Keratinocyte (primary cell): ENCODE measurements around the gene RTN4RL2. TPM values are rescaled to one million over a fixed set of nuclear protein-coding genes. Genes with fewer than 3 reads are reported as not detected.

Source experiments
- DNase-seq: peaks from one replicate; pipeline ENCODE4 v3.0.0-alpha.2; 2011; ENCODE audit warnings: low read depth, missing footprints, low spot score
- FAIRE-seq: peaks from 2 replicates; lab custom pipeline; 2011; peaks lifted over from hg19 to GRCh38; lab: Jason Lieb, UNC
- H2AFZ ChIP-seq: 2 replicates; pipeline ENCODE4 v1.6.0; 2012; ENCODE audit warnings: low read length, control low read depth, inconsistent platforms; ENCODE audit not compliant: control insufficient read depth
- H3K27ac ChIP-seq: 2 replicates; pipeline ENCODE4 v1.5.1; 2011; ENCODE audit warnings: low read length; ENCODE audit not compliant: control insufficient read depth, insufficient read depth
- H3K27me3 ChIP-seq: 3 replicates; pipeline ENCODE4 v1.6.0; 2011; ENCODE audit warnings: low read length; ENCODE audit not compliant: control insufficient read depth, insufficient read depth; ENCODE audit errors: extremely low read depth
- H3K36me3 ChIP-seq, 2 experiments: 2 replicates in 1 of 2; 3 replicates in 1 of 2; pipeline ENCODE4 v1.5.1; 2011; ENCODE audit warnings: low read length in 2 of 2, mild to moderate bottlenecking in 1 of 2; ENCODE audit not compliant: control insufficient read depth in 2 of 2, insufficient read depth in 2 of 2; ENCODE audit errors: extremely low read depth in 1 of 2
- H3K4me1 ChIP-seq: 3 replicates; pipeline ENCODE4 v1.5.1; 2011; ENCODE audit warnings: low read length; ENCODE audit not compliant: control insufficient read depth, insufficient read depth; ENCODE audit errors: extremely low read depth
- H3K4me2 ChIP-seq: 3 replicates; pipeline ENCODE4 v1.6.0; 2011; ENCODE audit warnings: low read depth, low read length; ENCODE audit not compliant: control insufficient read depth, insufficient read depth; ENCODE audit errors: extremely low read depth
- H3K4me3 ChIP-seq, 3 experiments: fragments of 200-600 bp in 1 of 3; sonication (generic) in 1 of 3; 2 replicates in 2 of 3; 3 replicates in 1 of 3; pipeline ENCODE4 v1.5.1; 2011 to 2016; ENCODE audit warnings: low read length in 3 of 3, mild to moderate bottlenecking in 3 of 3, control low read depth in 2 of 3, inconsistent platforms in 1 of 3, low read depth in 1 of 3, mixed read lengths in 1 of 3, mixed run types in 1 of 3, moderate library complexity in 1 of 3; ENCODE audit not compliant: control insufficient read depth in 2 of 3, insufficient read depth in 2 of 3; ENCODE audit errors: extremely low read depth in 1 of 3
- H3K79me2 ChIP-seq: 2 replicates; pipeline ENCODE4 v1.6.0; 2012; ENCODE audit warnings: low read length; ENCODE audit not compliant: control insufficient read depth, insufficient read depth
- H3K9ac ChIP-seq: 3 replicates; pipeline ENCODE4 v1.6.0; 2011; ENCODE audit warnings: low read length; ENCODE audit not compliant: control insufficient read depth, insufficient read depth; ENCODE audit errors: extremely low read depth
- H3K9me1 ChIP-seq: 3 replicates; pipeline ENCODE4 v1.6.0; 2011; ENCODE audit warnings: low read length; ENCODE audit not compliant: control insufficient read depth, insufficient read depth; ENCODE audit errors: extremely low read depth
- H3K9me3 ChIP-seq: 2 replicates; pipeline ENCODE4 v1.5.1; 2012; ENCODE audit warnings: low read depth, low read length; ENCODE audit not compliant: control insufficient read depth
- H4K20me1 ChIP-seq: 3 replicates; pipeline ENCODE4 v1.6.0; 2011; ENCODE audit warnings: low read length; ENCODE audit not compliant: control insufficient read depth, insufficient read depth; ENCODE audit errors: extremely low read depth
- EZH2 ChIP-seq: IDR thresholded peaks from one replicate; pipeline ENCODE4 v1.6.1; 2012; ENCODE audit warnings: inconsistent platforms, mild to moderate bottlenecking, low read length, moderate library complexity
- dilution Hi-C: fragments of 300-500 bp; cut with MboI; formaldehyde crosslinking; loops from one replicate; pipeline ENCODE4 v1.7.0; 2020; ENCODE audit warnings: low sequenced_read_pairs; ENCODE audit not compliant: extremely low pct_ligation_motif_present
- polyA plus RNA-seq, 5 experiments: library from polyadenylated mRNA; depleted of rRNA in 3 of 5; stranded (reverse) in 3 of 5; stranded (forward) in 1 of 5; unstranded in 1 of 5; fragments of >200 nt; gene quantifications; 1 replicate in 1 of 5; 2 replicates in 3 of 5; 3 replicates in 1 of 5; pipeline versions ENCODE4 v1.2.1 to v1.2.3, GENCODE V29; 2011 to 2012; ENCODE audit warnings: missing spikeins in 2 of 5, low read depth in 1 of 5, low replicate concordance in 1 of 5
- TF ChIP-seq, protein P1 (sequence below), 3 experiments: IDR thresholded peaks in 1 of 3; conservative IDR thresholded peaks in 1 of 3; optimal IDR thresholded peaks in 1 of 3; 2 replicates in 2 of 3; 3 replicates in 1 of 3; pipeline versions ENCODE3 to v1.5.1; 2011; ENCODE audit warnings: low read length in 3 of 3, mild to moderate bottlenecking in 3 of 3, moderate library complexity in 2 of 3, control low read depth in 1 of 3, inconsistent platforms in 1 of 3; ENCODE audit not compliant: insufficient read depth in 2 of 3; ENCODE audit errors: extremely low read depth in 1 of 3

The RTN4RL2 gene
- polyA plus RNA-seq, 1 donor (not counting 4 experiments of a cell fraction or from before 2014, with no cell fraction given), result 0.03 TPM

DNA sequence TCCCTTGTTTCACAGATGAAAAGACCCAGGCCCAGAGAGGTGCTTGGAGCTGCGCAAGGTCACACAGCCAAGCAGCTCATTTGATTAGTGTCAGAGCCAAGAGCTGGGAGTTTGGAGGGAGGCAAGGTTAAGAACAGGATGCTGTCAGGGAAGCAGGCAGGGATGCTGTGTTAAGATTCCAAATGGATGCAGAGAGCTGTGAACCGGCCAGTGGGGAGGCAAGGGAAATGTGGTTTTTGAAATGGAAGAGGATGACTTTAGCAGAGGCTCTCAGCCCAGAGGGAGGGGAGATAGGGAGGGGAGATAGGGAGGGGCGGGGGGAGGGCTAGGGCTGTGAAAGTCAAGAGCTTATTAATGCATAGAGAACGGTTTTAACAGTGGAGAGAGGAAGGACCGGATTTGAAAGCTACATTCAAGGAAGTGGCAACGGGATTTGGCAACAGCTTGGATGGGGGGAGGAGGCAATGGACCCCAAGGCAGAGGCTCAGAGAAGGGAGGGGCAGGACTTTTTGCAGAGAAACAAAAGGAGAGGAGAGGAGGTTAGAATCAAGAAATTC, 13.0 kb downstream of the RTN4RL2 start:
- Histone ChIP-seq H3K79me2 (no peaks in the 10 kb centered on the region), H4K20me1 (no peaks in the 10 kb centered on the region), H3K27ac (no peak overlapping the region), H3K4me2 (no peak overlapping the region), H3K4me1 (peaks cover 8% of the 10 kb centered on the region), H3K9me1 (no peaks in the 10 kb centered on the region), H3K9me3 (no peaks in the 10 kb centered on the region), H2AFZ (no peak overlapping the region), H3K36me3 (no peaks in the 10 kb centered on the region), H3K9ac (no peak overlapping the region), H3K27me3 (peaks cover 25% of the 10 kb centered on the region), H3K4me3 (no peak overlapping the region)
- no peak for DNase-seq
- TF ChIP-seq, protein P1, sequence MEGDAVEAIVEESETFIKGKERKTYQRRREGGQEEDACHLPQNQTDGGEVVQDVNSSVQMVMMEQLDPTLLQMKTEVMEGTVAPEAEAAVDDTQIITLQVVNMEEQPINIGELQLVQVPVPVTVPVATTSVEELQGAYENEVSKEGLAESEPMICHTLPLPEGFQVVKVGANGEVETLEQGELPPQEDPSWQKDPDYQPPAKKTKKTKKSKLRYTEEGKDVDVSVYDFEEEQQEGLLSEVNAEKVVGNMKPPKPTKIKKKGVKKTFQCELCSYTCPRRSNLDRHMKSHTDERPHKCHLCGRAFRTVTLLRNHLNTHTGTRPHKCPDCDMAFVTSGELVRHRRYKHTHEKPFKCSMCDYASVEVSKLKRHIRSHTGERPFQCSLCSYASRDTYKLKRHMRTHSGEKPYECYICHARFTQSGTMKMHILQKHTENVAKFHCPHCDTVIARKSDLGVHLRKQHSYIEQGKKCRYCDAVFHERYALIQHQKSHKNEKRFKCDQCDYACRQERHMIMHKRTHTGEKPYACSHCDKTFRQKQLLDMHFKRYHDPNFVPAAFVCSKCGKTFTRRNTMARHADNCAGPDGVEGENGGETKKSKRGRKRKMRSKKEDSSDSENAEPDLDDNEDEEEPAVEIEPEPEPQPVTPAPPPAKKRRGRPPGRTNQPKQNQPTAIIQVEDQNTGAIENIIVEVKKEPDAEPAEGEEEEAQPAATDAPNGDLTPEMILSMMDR (optimal IDR thresholded peaks at IDR 0.05 in 1 of 3, IDR thresholded peaks at IDR 0.05 in 1 of 3, conservative IDR thresholded peaks at IDR 0.05 in 1 of 3; ENCODE audit: extremely low read depth in 1 of 3, insufficient read depth in 2 of 3, low read length in 3 of 3), result no peak
- no peak for TF ChIP-seq EZH2
- dilution Hi-C loops, result no loop called here
- no peak for FAIRE-seq

DNA sequence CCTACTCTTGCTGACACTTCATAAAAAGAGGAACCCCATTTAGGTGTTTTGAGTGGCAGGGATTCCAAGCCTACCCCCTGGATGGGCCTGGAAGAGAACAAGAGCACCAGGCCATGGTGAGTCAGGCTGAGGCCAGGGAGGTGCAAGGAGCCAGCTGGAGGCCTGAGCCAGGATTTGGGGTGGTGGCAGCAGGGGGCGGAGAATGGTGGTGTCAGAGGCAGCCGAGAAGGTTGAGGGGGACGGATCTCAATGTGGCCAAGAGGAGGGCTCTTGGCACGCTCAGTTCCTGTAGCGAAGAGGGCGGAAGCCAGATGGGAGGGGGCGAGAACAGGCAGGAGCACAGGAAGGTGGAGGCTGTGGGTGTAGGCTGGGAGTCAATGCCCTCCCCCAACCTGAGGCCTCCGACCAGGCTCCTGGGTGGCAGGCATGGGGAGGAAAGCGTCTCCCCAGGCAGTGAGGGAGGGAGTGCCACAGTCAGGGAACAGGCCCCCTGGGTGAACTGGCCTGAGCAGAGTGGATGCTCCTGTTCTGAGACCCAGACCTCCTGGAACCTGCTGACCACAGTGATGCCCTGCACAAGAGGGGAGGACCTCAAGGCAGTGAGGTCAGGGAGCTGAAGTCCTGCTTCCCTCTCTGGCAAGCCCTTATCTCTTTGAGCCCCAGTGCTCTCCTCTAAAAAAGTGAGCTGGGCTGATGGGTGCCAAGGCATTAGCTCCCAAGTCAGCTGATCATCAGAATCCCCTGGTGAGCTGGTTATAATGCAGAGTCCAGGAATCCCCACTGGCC, 13.9 kb downstream of the RTN4RL2 start:
- Histone ChIP-seq H3K27me3 (peaks cover 25% of the 10 kb centered on the region), H4K20me1 (no peaks in the 10 kb centered on the region), H2AFZ (no peak overlapping the region), H3K9me1 (no peaks in the 10 kb centered on the region), H3K36me3 (no peaks in the 10 kb centered on the region), H3K4me3 (no peak overlapping the region), H3K9me3 (no peaks in the 10 kb centered on the region), H3K4me2 (no peak overlapping the region), H3K9ac (no peak overlapping the region), H3K27ac (no peak overlapping the region), H3K4me1 (peaks cover 8% of the 10 kb centered on the region), H3K79me2 (no peaks in the 10 kb centered on the region)
- FAIRE-seq (no peak), DNase-seq (no peak)
- dilution Hi-C loops, result no loop called here
- no peak for TF ChIP-seq EZH2
- TF ChIP-seq, protein P1 (optimal IDR thresholded peaks at IDR 0.05 in 1 of 3, IDR thresholded peaks at IDR 0.05 in 1 of 3, conservative IDR thresholded peaks at IDR 0.05 in 1 of 3; ENCODE audit: extremely low read depth in 1 of 3, insufficient read depth in 2 of 3, low read length in 3 of 3), result no peak
